DND-41 (cell line): ENCODE results near the gene ASB18.

Experiments used
- ATAC-seq: fragments of 200-7000 bp; cut with Tn5 transposase; 3 replicates; pipeline ENCODE4 v1.9.1; 2021; ENCODE audit warnings: low read depth; ENCODE audit not compliant: insufficient read depth
- DNase-seq: peaks from one replicate; pipeline ENCODE4 v3.0.0-alpha.2; 2020
- H2AFZ ChIP-seq: 2 replicates; pipeline ENCODE4 v1.6.0; 2012; ENCODE audit warnings: low read depth, low read length
- H3K27ac ChIP-seq: 2 replicates; pipeline ENCODE4 v1.5.1; 2012; ENCODE audit warnings: low read length, inconsistent platforms
- H3K27me3 ChIP-seq: fragments of 200-600 bp; sonication (generic); 2 replicates; pipeline ENCODE4 v1.6.0; 2012; ENCODE audit warnings: low read length, mild to moderate bottlenecking, inconsistent platforms; ENCODE audit not compliant: insufficient read depth, poor library complexity
- H3K36me3 ChIP-seq: 2 replicates; pipeline ENCODE4 v1.5.1; 2012; ENCODE audit warnings: low read length, inconsistent platforms; ENCODE audit not compliant: insufficient read depth
- H3K4me1 ChIP-seq: 2 replicates; pipeline ENCODE4 v1.5.1; 2012; ENCODE audit warnings: mild to moderate bottlenecking, low read length; ENCODE audit not compliant: insufficient read depth
- H3K4me2 ChIP-seq: 2 replicates; pipeline ENCODE4 v1.6.0; 2012; ENCODE audit warnings: mild to moderate bottlenecking, moderate library complexity, low read length, inconsistent platforms; ENCODE audit not compliant: insufficient read depth
- H3K4me3 ChIP-seq, 2 experiments: fragments of 200-600 bp in 1 of 2; shearing (Covaris generic) in 1 of 2; 2 replicates each; pipeline ENCODE4 v1.5.1; 2012 to 2016; ENCODE audit warnings: inconsistent platforms in 2 of 2, low read length in 2 of 2, mild to moderate bottlenecking in 2 of 2, low read depth in 1 of 2, moderate library complexity in 1 of 2
- H3K79me2 ChIP-seq: 2 replicates; pipeline ENCODE4 v1.6.0; 2012; ENCODE audit warnings: low read length, inconsistent platforms; ENCODE audit not compliant: insufficient read depth
- H3K9ac ChIP-seq: 2 replicates; pipeline ENCODE4 v1.6.0; 2012; ENCODE audit warnings: low read depth, mild to moderate bottlenecking, inconsistent platforms, low read length, moderate library complexity
- H3K9me3 ChIP-seq: 2 replicates; pipeline ENCODE4 v1.5.1; 2012; ENCODE audit warnings: low read length, moderate library complexity, mild to moderate bottlenecking, inconsistent platforms; ENCODE audit not compliant: insufficient read depth, severe bottlenecking
- H4K20me1 ChIP-seq: 2 replicates; pipeline ENCODE4 v1.6.0; 2012; ENCODE audit warnings: low read length; ENCODE audit not compliant: insufficient read depth
- CTCF ChIP-seq: IDR thresholded peaks from 2 replicates; pipeline ENCODE4 v1.5.1; 2012; ENCODE audit warnings: borderline replicate concordance, low read length, moderate library complexity, mild to moderate bottlenecking; ENCODE audit not compliant: poor library complexity, severe bottlenecking; ENCODE audit errors: extremely low read depth
- EZH2 ChIP-seq: IDR thresholded peaks from 3 replicates; pipeline ENCODE4 v1.6.1; 2012; ENCODE audit warnings: borderline replicate concordance, low read depth, mild to moderate bottlenecking, moderate library complexity, low read length, inconsistent platforms; ENCODE audit not compliant: severe bottlenecking

Gene ASB18

GRCh38 chr2:236180076-236180816 is 84.0 kb downstream of the ASB18 start:
- H2AFZ ChIP-seq, result no peak overlapping the region
- H3K4me2 ChIP-seq, result no peak overlapping the region
- TF ChIP-seq CTCF (no peak), EZH2 (no peak)
- no peak for ATAC-seq
- no peaks in the 10 kb centered on the region for H4K20me1 ChIP-seq
- H3K79me2 ChIP-seq, result no peaks in the 10 kb centered on the region
- no peak for DNase-seq
- H3K27me3 ChIP-seq, result no peaks in the 10 kb centered on the region
- no peak overlapping the region for H3K4me3 ChIP-seq
- no peaks in the 10 kb centered on the region for H3K36me3 ChIP-seq
- H3K27ac ChIP-seq, result no peak overlapping the region
- H3K9me3 ChIP-seq, result no peaks in the 10 kb centered on the region
- H3K9ac ChIP-seq, result no peak overlapping the region
- no peaks in the 10 kb centered on the region for H3K4me1 ChIP-seq

GRCh38 chr2:236179236-236180075 is 84.8 kb downstream of the ASB18 start:
- Histone ChIP-seq H3K9me3 (no peaks in the 10 kb centered on the region), H2AFZ (no peak overlapping the region), H3K79me2 (no peaks in the 10 kb centered on the region), H3K4me1 (no peaks in the 10 kb centered on the region), H3K27me3 (no peaks in the 10 kb centered on the region), H3K27ac (no peak overlapping the region), H4K20me1 (no peaks in the 10 kb centered on the region), H3K4me2 (no peak overlapping the region), H3K36me3 (no peaks in the 10 kb centered on the region), H3K4me3 (no peak overlapping the region), H3K9ac (no peak overlapping the region)
- no peak for TF ChIP-seq EZH2
- no peak for DNase-seq
- no peak for ATAC-seq

GRCh38 chr2:236178890-236179235 is 85.3 kb downstream of the ASB18 start:
- Histone ChIP-seq H3K9me3 (no peaks in the 10 kb centered on the region), H3K4me3 (no peak overlapping the region), H3K9ac (no peak overlapping the region), H2AFZ (no peak overlapping the region), H4K20me1 (no peaks in the 10 kb centered on the region), H3K4me1 (no peaks in the 10 kb centered on the region), H3K27ac (no peak overlapping the region), H3K79me2 (no peaks in the 10 kb centered on the region), H3K27me3 (no peaks in the 10 kb centered on the region), H3K4me2 (no peak overlapping the region), H3K36me3 (no peaks in the 10 kb centered on the region)
- ATAC-seq (no peak), DNase-seq (no peak)
- TF ChIP-seq CTCF (no peak), EZH2 (no peak)
